ENCODE results near the gene NCKAP5. TPM values are rescaled to one million over a fixed set of nuclear protein-coding genes. Genes with fewer than 3 reads are reported as not detected.

The NCKAP5 gene
- total and polyA plus RNA-seq, 2 of the 8 experiments (the other 6 are each of a cell fraction or from before 2014, with no cell fraction given), result 0.27 to 0.86 TPM

DNA sequence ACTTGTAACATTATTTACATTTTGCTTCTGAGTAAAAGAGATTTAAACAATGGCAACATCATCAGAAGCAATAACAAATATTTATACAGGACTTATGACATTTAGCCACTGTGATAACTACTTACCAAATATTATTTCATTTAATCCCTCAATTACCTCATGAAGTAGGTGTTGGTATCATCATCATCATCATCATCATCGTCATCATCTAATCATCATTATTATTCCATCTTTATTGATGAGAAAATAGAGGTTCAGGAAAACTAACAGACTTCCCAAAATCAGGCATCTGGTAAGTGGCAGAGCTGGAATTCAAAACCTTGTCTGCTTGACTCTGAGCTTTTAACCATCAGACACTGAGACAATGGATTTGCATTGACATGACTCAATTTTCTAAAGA lies 204.4 kb downstream of the NCKAP5 start:
- Histone ChIP-seq H4K5ac (ENCODE audit: insufficient read length, low read depth, low read length) (no peak overlapping the region), H3K79me2 (ENCODE audit: control insufficient read depth in 1 of 2, insufficient read depth in 2 of 2, low read length in 2 of 2) (no peaks in the 10 kb centered on the region), H3K4me2 (ENCODE audit: insufficient read depth in 1 of 2, low read depth in 2 of 2, low read length in 2 of 2) (no peak overlapping the region), H2BK15ac (ENCODE audit: low read length) (no peak overlapping the region), H3K4me3 (ENCODE audit: extremely low read depth in 1 of 4, insufficient read depth in 2 of 4, low read depth in 3 of 4, low read length in 4 of 4) (no peak overlapping the region), H3K4ac (replicated peaks; ENCODE audit: insufficient read length, low read depth, low read length) (no peak overlapping the region), H3K27me3 (replicated peaks in 1 of 4; ENCODE audit: control insufficient read depth in 3 of 4, extremely low read depth in 1 of 4, insufficient read depth in 3 of 4, low read length in 3 of 4) (no peaks in the 10 kb centered on the region), H2BK5ac (ENCODE audit: low read depth, low read length) (no peak overlapping the region), H2BK20ac (ENCODE audit: low read length) (no peak overlapping the region), H3K27ac (ENCODE audit: low read depth, low read length) (no peak overlapping the region), H3K79me1 (ENCODE audit: low read depth, low read length) (no peaks in the 10 kb centered on the region), H2AK5ac (ENCODE audit: low read depth, low read length) (no peak overlapping the region), H2AFZ (ENCODE audit: low read length) (no peak overlapping the region), H4K91ac (replicated peaks; ENCODE audit: insufficient read length, low read length) (no peak overlapping the region), H3K23me2 (ENCODE audit: low read depth, low read length) (no peaks in the 10 kb centered on the region), H2BK12ac (ENCODE audit: low read depth, low read length) (no peak overlapping the region), H4K8ac (ENCODE audit: extremely low read depth, insufficient read depth, low read length) (no peak overlapping the region), H3K9me3 (ENCODE audit: insufficient read depth in 2 of 2, low read depth in 1 of 2, low read length in 1 of 2) (no peaks in the 10 kb centered on the region), H3K4me1 (replicated peaks in 1 of 4; ENCODE audit: control insufficient read depth in 3 of 4, insufficient read depth in 4 of 4, low read length in 3 of 4) (peaks cover 0 to 2% (median 0%) of the 10 kb centered on the region in 4 experiments; a peak in 1 of 7 replicates), H3K14ac (ENCODE audit: insufficient read length) (no peak overlapping the region), H3K9ac (replicated peaks in 1 of 4; ENCODE audit: extremely low read depth in 1 of 4, low read depth in 3 of 4, low read length in 3 of 4) (no peak overlapping the region), H2BK120ac (replicated peaks; ENCODE audit: low read depth, low read length) (no peak overlapping the region), H3K18ac (ENCODE audit: extremely low read depth, low read length) (no peak overlapping the region), H3K36me3 (ENCODE audit: control insufficient read depth in 2 of 4, insufficient read depth in 4 of 4, low read length in 3 of 4) (no peaks in the 10 kb centered on the region), H3K23ac (ENCODE audit: insufficient read length) (no peak overlapping the region), H3K56ac (replicated peaks; ENCODE audit: insufficient read length, low read depth, low read length) (no peak overlapping the region), H4K20me1 (replicated peaks in 1 of 2; ENCODE audit: control insufficient read depth in 1 of 2, insufficient read depth in 2 of 2, low read length in 2 of 2) (no peaks in the 10 kb centered on the region)
- FAIRE-seq, result no peak
- no peak for DNase-seq (ENCODE audit: low read depth in 1 of 2, low spot score in 2 of 2)
- 92% methylated on average over 1 of the region's 1 CpG; no CpG with 5 or more reads in 1 of the 2 experiments for whole genome bisulfite sequencing, 2 experiments (ENCODE audit: extremely low coverage in 1 of 2, insufficient coverage in 1 of 2, insufficient read length in 1 of 2, insufficient replicate concordance in 2 of 2, low coverage in 1 of 2, low lambda C conversion rate in 2 of 2, missing lambda C conversion rate in 1 of 2)
- ChIA-PET CTCF (ENCODE audit: partially characterized antibody) (interaction anchor here (0.6 to 1.5 kb wide), 6 partner anchors 8 to 507 kb away, joined by 3 to 6 read pairs (median 4); no protein-coding TSS in a partner anchor), POLR2A (ENCODE audit: partially characterized antibody) (no interaction called here)
- TF ChIP-seq JUND (IDR thresholded peaks at IDR 0.05; ENCODE audit: low read length) (no peak), CBX5 (IDR thresholded peaks at IDR 0.05; ENCODE audit: low read depth, low read length) (no peak), ASH2L (IDR thresholded peaks at IDR 0.05; ENCODE audit: low read length) (no peak), NANOG (IDR thresholded peaks at IDR 0.05; ENCODE audit: insufficient read depth, low read depth, low read length, poor library complexity, severe bottlenecking) (no peak), CREB1 (IDR thresholded peaks at IDR 0.05) (no peak), SIX5 (IDR thresholded peaks at IDR 0.05; ENCODE audit: low read depth, low read length) (no peak), TEAD4 (IDR thresholded peaks at IDR 0.05; ENCODE audit: low read depth, low read length) (no peak), BRCA1 (IDR thresholded peaks at IDR 0.05; ENCODE audit: low read depth, low read length) (no peak), GTF2F1 (IDR thresholded peaks at IDR 0.05; ENCODE audit: borderline replicate concordance, low read depth, low read length) (no peak), SIRT6 (IDR thresholded peaks at IDR 0.05; ENCODE audit: low read length) (no peak)
- TF ChIP-seq, protein P1, sequence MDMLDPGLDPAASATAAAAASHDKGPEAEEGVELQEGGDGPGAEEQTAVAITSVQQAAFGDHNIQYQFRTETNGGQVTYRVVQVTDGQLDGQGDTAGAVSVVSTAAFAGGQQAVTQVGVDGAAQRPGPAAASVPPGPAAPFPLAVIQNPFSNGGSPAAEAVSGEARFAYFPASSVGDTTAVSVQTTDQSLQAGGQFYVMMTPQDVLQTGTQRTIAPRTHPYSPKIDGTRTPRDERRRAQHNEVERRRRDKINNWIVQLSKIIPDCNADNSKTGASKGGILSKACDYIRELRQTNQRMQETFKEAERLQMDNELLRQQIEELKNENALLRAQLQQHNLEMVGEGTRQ (IDR thresholded peaks at IDR 0.05; ENCODE audit: low read length), result no peak
